ENCODE results near the gene RIPOR3.
"Not testable (repeated sequence)": the region's sequence is repeated elsewhere in the genome, so short reads cannot be mapped to it uniquely, and the experiment has no call there.

Gene RIPOR3

GRCh38 chr20:50604451-50604850 lies 86.9 kb downstream of the RIPOR3 start:
- no peak for DNase-seq

GRCh38 chr20:50602432-50603088 lies 88.8 kb downstream of the RIPOR3 start:
- DNase-seq = no peak

- DNase-seq = no peak
Observed at GRCh38 chr20:50601511-50602431, 89.6 kb downstream of the RIPOR3 start.

- no peak for DNase-seq
Observed at GRCh38 chr20:50600281-50600895, 91.0 kb downstream of the RIPOR3 start.

- not testable (repeated sequence) for DNase-seq
Observed at GRCh38 chr20:50598768-50599167, 92.6 kb downstream of the RIPOR3 start.

- DNase-seq = no peak
Observed at GRCh38 chr20:50598074-50598473, 93.3 kb downstream of the RIPOR3 start.

- no peak for DNase-seq
Observed at GRCh38 chr20:50597406-50597969, 93.9 kb downstream of the RIPOR3 start.

GRCh38 chr20:50596694-50597021 lies 94.7 kb downstream of the RIPOR3 start:
- DNase-seq = no peak

- DNase-seq = no peak
Observed at GRCh38 chr20:50595988-50596693, 95.2 kb downstream of the RIPOR3 start.

GRCh38 chr20:50595433-50595895 lies 95.9 kb downstream of the RIPOR3 start:
- no peak for DNase-seq

- no peak for DNase-seq
Observed at GRCh38 chr20:50594591-50595432, 96.5 kb downstream of the RIPOR3 start.

- DNase-seq = no peak
Observed at GRCh38 chr20:50594231-50594590, 97.1 kb downstream of the RIPOR3 start.

- no peak for DNase-seq
Observed at GRCh38 chr20:50593005-50593335, 98.4 kb downstream of the RIPOR3 start.

GRCh38 chr20:50592282-50593004 lies 98.9 kb downstream of the RIPOR3 start:
- no peak for DNase-seq

GRCh38 chr20:50591233-50591852 lies 100.0 kb downstream of the RIPOR3 start:
- DNase-seq = no peak

GRCh38 chr20:50590348-50590664 lies 101.0 kb downstream of the RIPOR3 start:
- DNase-seq = no peak

- no peak for DNase-seq
Observed at GRCh38 chr20:50589548-50590347, 101.6 kb downstream of the RIPOR3 start.

GRCh38 chr20:50588034-50588736 lies 103.2 kb downstream of the RIPOR3 start:
- DNase-seq = peak; percentile 76

GRCh38 chr20:50587291-50587961 lies 103.9 kb downstream of the RIPOR3 start:
- no peak for DNase-seq
